B cell (primary cell): ENCODE results near the gene PGF. TPM values are rescaled to one million over a fixed set of nuclear protein-coding genes. Genes with fewer than 3 reads are reported as not detected.
"Not testable (repeated sequence)": the region's sequence is repeated elsewhere in the genome, so short reads cannot be mapped to it uniquely, and the experiment has no call there.

Source experiments
- ATAC-seq: fragments of 200-7000 bp; cut with Tn5 transposase; one replicate; pipeline ENCODE4 v1.10.0; 2021; ENCODE audit warnings: low read depth, mild to moderate bottlenecking, moderate number of reproducible peaks, moderate library complexity
- CTCF ChIA-PET: fragments of 350-600 bp; sonication (Branson Sonifier 250); formaldehyde crosslinking; loops from one replicate; lab custom pipeline; 2021; ENCODE audit warnings: antibody characterized with exemption, inconsistent platforms; lab: Charles Lee
- POLR2A ChIA-PET: fragments of 350-600 bp; sonication (Branson Sonifier 250); formaldehyde crosslinking; loops from one replicate; lab custom pipeline; 2021; ENCODE audit warnings: antibody characterized with exemption; lab: Charles Lee
- DNase-seq: peaks from one replicate; pipeline ENCODE4 v3.0.0; 2013
- H2AFZ ChIP-seq: 2 replicates; pipeline ENCODE4 v1.6.1; 2012; ENCODE audit warnings: mild to moderate bottlenecking, low read depth, low read length; ENCODE audit not compliant: insufficient read depth, poor library complexity, severe bottlenecking
- H3K27ac ChIP-seq, 2 donors: 1 replicate in 1 of 2; 2 replicates in 1 of 2; pipeline ENCODE4 v1.5.1; 2012 to 2013; ENCODE audit warnings: low read length in 2 of 2, mild to moderate bottlenecking in 2 of 2, moderate library complexity in 1 of 2
- H3K27me3 ChIP-seq, 4 experiments: fragments of 200-600 bp in 1 of 4; sonication (generic) in 1 of 4; replicated peaks in 1 of 4; 1 replicate in 2 of 4; 2 replicates in 2 of 4; pipeline versions ENCODE4 v1.6.1 to v1.7.0; 2013 to 2016; ENCODE audit warnings: low read length in 3 of 4, mild to moderate bottlenecking in 2 of 4, mixed read lengths in 1 of 4, moderate library complexity in 1 of 4; ENCODE audit not compliant: insufficient read depth in 4 of 4, control insufficient read depth in 3 of 4; ENCODE audit errors: control extremely low read depth in 1 of 4
- H3K36me3 ChIP-seq, 2 experiments: replicated peaks in 1 of 2; 1 replicate in 1 of 2; 2 replicates in 1 of 2; pipeline versions ENCODE4 v1.6.1 to v1.7.1; 2013; ENCODE audit warnings: low read length in 1 of 2; ENCODE audit not compliant: insufficient read depth in 2 of 2, control insufficient read depth in 1 of 2; ENCODE audit errors: control extremely low read depth in 1 of 2, extremely low read depth in 1 of 2
- H3K4me1 ChIP-seq, 2 donors: fragments of 200-600 bp in 1 of 2; sonication (generic) in 1 of 2; 1 replicate in 1 of 2; 2 replicates in 1 of 2; pipeline versions ENCODE4 v1.5.1 to v1.6.1; 2013 to 2017; ENCODE audit warnings: low read length in 2 of 2; ENCODE audit not compliant: control insufficient read depth in 2 of 2, insufficient read depth in 2 of 2
- H3K4me2 ChIP-seq: replicated peaks from 2 replicates; pipeline ENCODE3; 2012; ENCODE audit warnings: mild to moderate bottlenecking, low read depth, low read length; ENCODE audit not compliant: poor library complexity, severe bottlenecking
- H3K4me3 ChIP-seq, 5 experiments: fragments of 200-600 bp in 1 of 5; sonication (generic) in 1 of 5; 1 replicate in 3 of 5; 2 replicates in 2 of 5; pipeline versions ENCODE4 v1.5.1 to v1.7.0; 2011 to 2016; ENCODE audit warnings: low read length in 4 of 5, mild to moderate bottlenecking in 4 of 5, low read depth in 2 of 5, control low read depth in 1 of 5, moderate library complexity in 1 of 5; ENCODE audit not compliant: insufficient read depth in 1 of 5; ENCODE audit errors: control extremely low read depth in 1 of 5, extremely low read depth in 1 of 5
- H3K79me2 ChIP-seq: fragments of 200-600 bp; sonication (generic); one replicate; pipeline ENCODE4 v1.6.0; 2016; ENCODE audit warnings: low read length; ENCODE audit not compliant: control insufficient read depth, insufficient read depth
- H3K9ac ChIP-seq: fragments of 200-600 bp; sonication (generic); 2 replicates; pipeline ENCODE4 v1.6.1; 2017; ENCODE audit warnings: mild to moderate bottlenecking, low read length, moderate library complexity
- H3K9me3 ChIP-seq, 3 donors: one replicate each; pipeline versions ENCODE4 v1.6.1 to v1.7.1; 2013; ENCODE audit warnings: low read length in 2 of 3; ENCODE audit not compliant: control insufficient read depth in 2 of 3, insufficient read depth in 1 of 3; ENCODE audit errors: control extremely low read depth in 1 of 3
- H4K20me1 ChIP-seq: 2 replicates; pipeline ENCODE4 v1.6.0; 2012; ENCODE audit warnings: mild to moderate bottlenecking, low read length; ENCODE audit not compliant: insufficient read depth, control insufficient read depth, poor library complexity, severe bottlenecking
- H3K27ac Mint-ChIP-seq: one replicate; pipeline ENCODE4 v1.8.0; 2021; ENCODE audit warnings: mixed read lengths
- H3K27me3 Mint-ChIP-seq: one replicate; pipeline ENCODE4 v1.8.0; 2021; ENCODE audit warnings: mixed read lengths
- H3K4me1 Mint-ChIP-seq: one replicate; pipeline ENCODE4 v1.8.0; 2021; ENCODE audit warnings: mixed read lengths
- H3K4me3 Mint-ChIP-seq: one replicate; pipeline ENCODE4 v1.8.0; 2021; ENCODE audit warnings: mixed read lengths
- H3K9me3 Mint-ChIP-seq: one replicate; pipeline ENCODE4 v1.8.0; 2022; ENCODE audit warnings: mixed read lengths; ENCODE audit not compliant: insufficient read depth
- EZH2 ChIP-seq: IDR thresholded peaks from 2 replicates; pipeline ENCODE4 v1.6.1; 2012; ENCODE audit warnings: borderline replicate concordance, low read depth, mild to moderate bottlenecking, moderate library complexity, low read length; ENCODE audit not compliant: insufficient read depth, poor library complexity, severe bottlenecking
- WGBS: methylation state at CpG from one replicate; pipeline ENCODE4 v1.1.5; 2013; ENCODE audit warnings: missing lambda C conversion rate; ENCODE audit not compliant: insufficient coverage; 5-methylcytosine and 5-hydroxymethylcytosine counted together
- intact Hi-C: fragments of 100-400 bp; cut with micrococcal nuclease; formaldehyde crosslinking; loops from one replicate; pipeline ENCODE4 v1.10.0; 2022
- polyA plus RNA-seq: library from polyadenylated mRNA; depleted of rRNA; stranded (reverse); fragments of >200 nt; gene quantifications from 2 replicates; pipeline ENCODE4 v1.2.3, GENCODE V29; 2012
- total RNA-seq, 2 donors: library from RNA; stranded (reverse); fragments of 120-200 nt in 1 of 2; gene quantifications; 1 replicate in 1 of 2; 2 replicates in 1 of 2; pipeline versions ENCODE4 v1.2.3 to v1.2.4, GENCODE V29; 2013 to 2022
- TF ChIP-seq, protein P1 (sequence below): fragments of 200-600 bp; IDR thresholded peaks from one replicate; pipeline ENCODE4 v1.8.0; 2022; ENCODE audit warnings: antibody characterized with exemption, mild to moderate bottlenecking

PGF gene
- total and polyA plus RNA-seq, 2 donors (not counting 1 experiment from before 2014, with no cell fraction given): 0.07 to 0.47 TPM

- DNase-seq, H3K4me3 Mint-ChIP-seq, H3K4me1 ChIP-seq, H3K79me2 ChIP-seq, H3K9ac ChIP-seq, H4K20me1 ChIP-seq, H3K4me3 ChIP-seq, H3K4me1 Mint-ChIP-seq, H3K27ac ChIP-seq, H3K27me3 ChIP-seq, CTCF ChIA-PET, H3K4me2 ChIP-seq, H3K27me3 Mint-ChIP-seq, intact Hi-C loops, H3K27ac Mint-ChIP-seq, POLR2A ChIA-PET, H2AFZ ChIP-seq, ATAC-seq, H3K36me3 ChIP-seq, H3K9me3 Mint-ChIP-seq, H3K9me3 ChIP-seq: not testable (repeated sequence)
- WGBS: 96% methylated on average over 17 of the region's 28 CpGs
Measured at GRCh38 chr14:74994182-74994581, 38.8 kb upstream of the PGF start.

DNA sequence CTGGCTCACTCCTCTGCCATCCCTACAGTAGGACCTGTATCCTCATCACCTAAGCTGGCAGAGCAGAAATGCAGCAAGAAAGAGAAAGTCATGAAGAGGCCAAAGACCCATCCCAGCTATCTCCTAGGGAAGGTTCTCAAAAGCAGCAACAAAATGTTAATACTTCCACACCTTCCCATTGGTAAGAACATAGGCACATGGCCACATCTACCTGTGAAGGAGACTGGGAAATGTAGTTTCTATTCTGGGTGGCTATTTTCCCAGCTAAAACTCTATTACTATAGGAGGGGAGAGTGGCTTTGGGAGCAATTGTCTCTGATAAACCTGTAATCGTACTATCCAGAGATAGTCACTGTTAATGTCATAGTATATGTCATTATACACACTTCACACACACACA, 33.6 kb upstream of the PGF start:
- H3K27ac Mint-ChIP-seq: no peak overlapping the region
- no CpG with 5 or more reads among the region's 1 CpG for WGBS
- DNase-seq (no peak), ATAC-seq (no peak)
- Histone ChIP-seq H3K27me3 (no peaks in the 10 kb centered on the region), H4K20me1 (no peaks in the 10 kb centered on the region), H3K9me3 (no peaks in the 10 kb centered on the region), H3K27ac (no peak overlapping the region), H3K9ac (no peak overlapping the region), H3K4me1 (no peaks in the 10 kb centered on the region), H3K4me2 (no peak overlapping the region), H2AFZ (no peak overlapping the region), H3K79me2 (no peaks in the 10 kb centered on the region), H3K4me3 (no peak overlapping the region), H3K36me3 (no peaks in the 10 kb centered on the region)
- ChIA-PET POLR2A (no interaction called here), CTCF (no interaction called here)
- H3K27me3 Mint-ChIP-seq: no peaks in the 10 kb centered on the region
- intact Hi-C loops: no loop called here
- no peak overlapping the region for H3K4me3 Mint-ChIP-seq
- H3K9me3 Mint-ChIP-seq: no peaks in the 10 kb centered on the region
- TF ChIP-seq, protein P1, sequence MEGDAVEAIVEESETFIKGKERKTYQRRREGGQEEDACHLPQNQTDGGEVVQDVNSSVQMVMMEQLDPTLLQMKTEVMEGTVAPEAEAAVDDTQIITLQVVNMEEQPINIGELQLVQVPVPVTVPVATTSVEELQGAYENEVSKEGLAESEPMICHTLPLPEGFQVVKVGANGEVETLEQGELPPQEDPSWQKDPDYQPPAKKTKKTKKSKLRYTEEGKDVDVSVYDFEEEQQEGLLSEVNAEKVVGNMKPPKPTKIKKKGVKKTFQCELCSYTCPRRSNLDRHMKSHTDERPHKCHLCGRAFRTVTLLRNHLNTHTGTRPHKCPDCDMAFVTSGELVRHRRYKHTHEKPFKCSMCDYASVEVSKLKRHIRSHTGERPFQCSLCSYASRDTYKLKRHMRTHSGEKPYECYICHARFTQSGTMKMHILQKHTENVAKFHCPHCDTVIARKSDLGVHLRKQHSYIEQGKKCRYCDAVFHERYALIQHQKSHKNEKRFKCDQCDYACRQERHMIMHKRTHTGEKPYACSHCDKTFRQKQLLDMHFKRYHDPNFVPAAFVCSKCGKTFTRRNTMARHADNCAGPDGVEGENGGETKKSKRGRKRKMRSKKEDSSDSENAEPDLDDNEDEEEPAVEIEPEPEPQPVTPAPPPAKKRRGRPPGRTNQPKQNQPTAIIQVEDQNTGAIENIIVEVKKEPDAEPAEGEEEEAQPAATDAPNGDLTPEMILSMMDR: no peak
- TF ChIP-seq EZH2: no peak
- H3K4me1 Mint-ChIP-seq: no peaks in the 10 kb centered on the region
